GM19438 (cell line): ENCODE data around the gene MRPL12.

ENCODE experiments used
- ATAC-seq: cut with Tn5 transposase; IDR thresholded peaks from one replicate; pipeline ENCODE4 v1.9.1; 2021; ENCODE audit warnings: low read depth; ENCODE audit not compliant: unreplicated experiment

Gene MRPL12

DNA sequence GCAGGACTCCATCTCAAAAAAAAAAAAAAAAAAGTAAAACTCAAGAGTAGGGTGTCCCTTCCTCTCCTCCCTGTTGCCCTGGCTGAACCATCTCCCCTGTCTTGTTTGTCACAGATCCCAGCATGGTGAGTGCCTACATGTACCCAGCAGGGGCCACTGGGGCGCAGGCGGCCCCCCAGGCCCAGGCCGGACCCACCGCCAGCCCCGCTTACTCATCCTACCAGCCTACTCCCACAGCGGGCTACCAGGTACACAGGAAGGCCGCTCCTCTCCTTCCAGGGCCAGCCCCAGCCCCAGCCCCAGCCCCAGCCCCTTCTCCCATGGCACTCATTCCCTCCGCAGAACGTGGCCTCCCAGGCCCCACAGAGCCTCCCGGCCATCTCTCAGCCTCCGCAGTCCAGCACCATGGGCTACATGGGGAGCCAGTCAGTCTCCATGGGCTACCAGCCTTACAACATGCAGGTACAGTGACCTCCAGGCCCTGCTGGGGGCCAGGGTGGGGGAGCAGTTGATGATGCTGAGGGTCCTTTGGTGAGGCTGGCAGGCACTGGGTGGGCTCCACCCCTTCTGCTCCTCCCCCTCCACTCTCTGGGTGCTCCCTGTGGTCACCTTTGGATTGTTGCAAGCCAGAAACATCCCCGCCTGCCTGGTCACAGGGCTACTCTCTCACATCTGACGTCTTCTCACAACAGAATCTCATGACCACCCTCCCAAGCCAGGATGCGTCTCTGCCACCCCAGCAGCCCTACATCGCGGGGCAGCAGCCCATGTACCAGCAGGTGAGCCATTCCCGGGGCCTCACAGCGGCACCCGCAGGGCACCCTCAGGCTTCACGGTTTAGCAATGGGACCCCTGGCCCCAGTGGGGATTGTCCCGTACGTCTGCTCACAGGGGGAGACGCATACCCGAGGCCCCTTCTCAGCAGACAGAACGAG, 2.5 kb upstream of the MRPL12 start:
- ATAC-seq: no peak

- no peak for ATAC-seq
Observed at GRCh38 chr17:81701288-81702071, 1.7 kb upstream of the MRPL12 start.

- ATAC-seq: no peak
Observed at GRCh38 chr17:81703747-81704654, 834 bp downstream of the MRPL12 start.

DNA sequence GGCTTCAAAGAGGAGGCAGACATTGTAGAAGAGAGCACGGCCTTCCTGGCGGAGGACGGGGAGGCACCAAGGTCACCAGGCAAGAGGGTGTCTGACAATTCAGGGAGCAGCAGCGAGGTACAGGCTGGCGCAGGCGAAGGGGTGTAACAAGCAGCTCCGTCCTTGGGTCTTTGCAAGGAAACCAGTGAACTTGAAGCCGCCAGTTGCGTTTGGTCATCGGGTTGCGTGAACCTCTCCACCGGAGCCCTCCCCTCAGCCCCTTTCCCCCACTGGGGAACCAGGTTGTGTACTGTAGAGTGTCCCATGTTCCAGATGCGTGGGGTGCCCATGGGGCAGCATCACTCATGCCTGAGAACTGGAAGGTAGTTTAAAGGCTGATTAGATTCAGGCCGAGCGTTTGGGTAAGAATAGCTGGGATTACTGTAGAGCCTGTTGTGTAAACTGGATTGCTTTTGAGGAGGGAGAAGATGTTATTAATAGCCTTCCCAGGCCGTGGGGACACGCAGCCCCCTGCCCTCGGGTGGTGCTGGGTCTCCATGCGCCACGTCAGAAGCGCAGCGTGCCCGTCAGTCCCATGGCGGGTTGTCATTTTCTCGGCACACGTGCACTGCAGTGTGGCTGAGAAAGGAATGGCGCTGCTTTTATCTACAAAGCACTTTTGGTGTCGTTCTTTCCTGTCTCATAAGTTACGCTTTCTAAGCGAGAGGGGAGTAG, 2.5 kb downstream of the MRPL12 start:
- ATAC-seq: no peak

GRCh38 chr17:81706232-81706611, 3.1 kb downstream of the MRPL12 start:
- ATAC-seq: no peak

DNA sequence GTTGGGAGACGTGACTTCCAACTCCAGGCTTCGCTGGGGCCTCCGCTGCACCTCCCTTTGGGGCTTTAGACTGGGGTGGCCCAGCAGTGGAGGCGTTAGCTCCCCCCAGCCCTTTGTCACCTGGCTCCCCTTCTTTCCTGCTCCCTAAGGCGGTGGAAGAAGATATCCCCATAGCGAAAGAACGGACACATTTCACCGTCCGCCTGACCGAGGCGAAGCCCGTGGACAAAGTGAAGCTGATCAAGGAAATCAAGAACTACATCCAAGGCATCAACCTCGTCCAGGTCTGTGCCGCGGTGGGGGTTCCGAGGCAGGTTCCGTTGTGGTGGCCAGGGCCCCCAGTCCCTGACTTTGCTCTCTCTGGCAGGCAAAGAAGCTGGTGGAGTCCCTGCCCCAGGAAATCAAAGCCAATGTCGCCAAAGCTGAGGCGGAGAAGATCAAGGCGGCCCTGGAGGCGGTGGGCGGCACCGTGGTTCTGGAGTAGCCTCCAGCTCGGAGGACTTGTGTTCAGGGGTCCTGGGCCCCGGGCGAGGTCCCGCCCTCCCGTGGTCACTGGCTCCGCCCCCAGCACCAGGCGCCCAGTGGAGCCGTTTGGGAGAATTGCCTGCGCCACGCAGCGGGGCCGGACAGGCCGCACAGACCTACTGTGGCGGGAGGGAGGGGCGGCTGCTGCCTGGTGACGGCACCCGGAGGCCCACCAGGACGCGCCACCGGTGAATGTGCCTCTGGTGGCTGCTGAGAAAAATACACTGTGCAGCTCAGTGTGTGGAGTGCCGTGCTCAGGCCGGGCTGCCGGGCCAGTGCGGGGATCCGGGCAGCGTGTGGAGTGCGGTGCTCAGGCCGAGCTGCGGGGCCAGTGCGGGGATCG, 3.8 kb downstream of the MRPL12 start:
- no peak for ATAC-seq

DNA sequence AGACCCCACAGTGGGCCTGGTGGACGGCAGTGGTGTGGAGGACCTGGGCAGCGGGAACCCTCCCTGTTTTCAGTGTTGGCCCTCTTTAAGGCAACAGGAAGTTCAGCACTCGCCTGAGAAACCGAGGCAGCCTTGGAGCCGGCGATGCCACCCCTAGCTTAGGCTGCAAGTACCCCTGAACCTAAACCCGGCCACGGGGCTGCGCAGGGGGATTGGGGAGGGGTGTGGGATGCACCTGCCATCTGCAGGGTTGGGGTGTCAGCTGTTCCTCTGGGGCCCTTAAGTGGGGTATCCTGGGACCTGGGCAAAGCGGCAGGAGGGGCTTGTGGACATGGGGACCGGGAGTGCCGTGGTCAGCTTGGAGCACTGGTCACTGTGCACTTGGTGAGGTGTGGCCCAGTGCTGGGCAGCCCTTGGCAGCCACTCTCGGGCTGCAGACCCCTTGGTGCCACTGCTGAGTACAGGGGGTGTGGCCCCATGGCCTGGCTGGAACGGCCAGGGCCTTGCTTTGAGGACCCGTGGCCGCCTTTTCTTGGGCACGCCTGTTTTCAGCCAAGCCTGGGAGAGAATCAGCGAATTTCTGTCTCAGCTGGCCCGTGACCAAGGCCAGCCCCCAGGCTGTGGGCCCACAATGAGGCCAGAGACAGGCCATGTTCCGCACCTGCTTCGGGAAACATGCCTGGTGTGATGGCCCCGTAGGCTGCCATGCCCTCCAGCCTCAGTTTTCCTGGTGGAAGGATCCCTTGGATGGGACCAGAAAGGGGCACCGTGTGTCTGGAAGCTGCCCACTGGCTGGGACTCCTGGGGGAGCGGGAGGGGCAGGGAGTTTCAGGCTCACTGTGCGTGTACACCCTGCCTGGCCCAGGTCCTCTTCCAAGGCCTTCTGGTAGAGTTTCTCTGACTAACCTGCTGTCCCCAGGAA, 4.8 kb downstream of the MRPL12 start:
- no peak for ATAC-seq

DNA sequence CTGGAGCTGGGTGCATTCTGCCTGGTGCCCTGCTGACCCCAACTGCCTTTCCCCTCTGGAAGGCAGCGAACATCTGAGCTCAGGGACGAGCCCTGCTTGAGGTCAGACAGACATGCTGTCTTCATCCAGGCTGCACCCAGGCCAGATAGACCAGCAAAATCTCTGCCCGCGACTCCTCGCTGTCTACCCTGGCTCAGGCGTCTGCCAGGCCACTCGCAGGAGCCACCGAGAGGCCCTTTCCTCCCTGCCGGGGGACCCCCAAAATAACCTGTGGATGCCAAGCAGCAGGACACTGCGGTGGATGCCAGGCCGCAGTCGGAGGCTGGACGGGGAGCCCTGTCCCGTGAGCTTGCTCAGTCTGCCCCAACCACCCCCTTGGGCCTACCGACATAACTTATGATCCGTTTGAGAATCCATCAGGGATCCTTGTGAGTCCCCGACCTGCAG, 5.6 kb downstream of the MRPL12 start:
- no peak for ATAC-seq

- ATAC-seq: no peak
Observed at GRCh38 chr17:81710514-81711308, 7.5 kb downstream of the MRPL12 start.

DNA sequence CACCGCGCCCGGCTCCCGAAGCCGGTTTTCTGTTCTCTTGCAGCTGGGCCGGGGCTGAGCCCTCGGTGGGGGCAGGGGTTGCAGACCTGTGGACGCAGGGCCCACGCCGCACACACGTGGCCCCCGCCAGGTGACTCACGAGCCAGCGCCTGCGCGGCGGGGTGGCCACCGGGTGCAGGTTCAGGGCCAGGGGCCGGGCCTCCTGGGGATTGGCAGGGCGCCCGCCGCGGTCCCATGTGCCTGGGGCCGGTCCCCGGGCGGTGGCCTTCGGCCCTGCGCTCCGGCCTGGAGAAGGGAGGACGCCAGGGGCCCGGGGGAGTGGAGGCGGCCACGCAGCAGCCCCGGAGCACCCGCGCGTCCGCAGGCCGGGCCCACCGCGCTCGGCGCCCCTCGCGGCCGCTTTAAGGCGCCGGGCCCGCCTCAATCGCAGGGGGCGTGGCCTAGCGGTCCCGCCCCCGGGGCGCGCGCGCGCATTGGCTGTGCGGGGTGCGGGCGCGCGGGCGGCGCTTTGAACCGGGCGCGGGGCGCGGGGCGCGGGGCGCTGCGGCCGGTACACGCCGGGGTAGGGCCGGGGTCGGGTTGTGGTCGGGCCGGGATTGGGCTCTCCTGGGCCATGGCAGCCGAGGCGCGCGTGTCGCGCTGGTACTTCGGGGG, 8.8 kb downstream of the MRPL12 start, which contains the start of gene SLC25A10:
Gene SLC25A10 (plus strand): TSS at position 471 of the 654 bp plus-strand sequence. CDS start 143 bp downstream, at position 614.
- peak; percentile 53 for ATAC-seq

DNA sequence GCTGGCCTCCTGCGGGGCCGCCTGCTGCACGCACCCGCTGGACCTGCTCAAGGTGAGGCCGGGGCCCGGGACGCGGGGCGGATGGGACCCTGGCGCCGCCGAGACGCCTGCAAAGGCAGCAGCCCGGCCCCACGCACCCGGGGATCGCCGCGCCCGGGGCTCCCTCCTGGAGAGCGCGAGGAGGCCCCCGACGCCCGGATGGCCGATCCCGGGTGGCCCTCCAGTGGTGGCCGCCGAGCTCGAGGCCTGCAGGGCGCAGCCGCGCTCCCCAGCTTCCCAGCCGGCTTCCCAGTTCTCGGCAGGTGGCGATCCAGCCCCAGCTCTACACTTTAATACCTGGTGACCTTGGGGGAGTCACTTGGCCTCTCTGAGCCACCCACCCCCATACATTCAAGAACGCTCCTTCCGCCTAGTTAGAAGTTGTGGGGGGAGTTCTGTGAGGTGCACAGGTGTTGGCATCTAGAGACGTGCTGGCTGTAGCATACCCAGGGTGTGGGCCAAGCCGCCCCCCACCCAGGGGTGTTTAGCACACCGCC, 9.4 kb downstream of the MRPL12 start:
- peak; percentile 8 for ATAC-seq

DNA sequence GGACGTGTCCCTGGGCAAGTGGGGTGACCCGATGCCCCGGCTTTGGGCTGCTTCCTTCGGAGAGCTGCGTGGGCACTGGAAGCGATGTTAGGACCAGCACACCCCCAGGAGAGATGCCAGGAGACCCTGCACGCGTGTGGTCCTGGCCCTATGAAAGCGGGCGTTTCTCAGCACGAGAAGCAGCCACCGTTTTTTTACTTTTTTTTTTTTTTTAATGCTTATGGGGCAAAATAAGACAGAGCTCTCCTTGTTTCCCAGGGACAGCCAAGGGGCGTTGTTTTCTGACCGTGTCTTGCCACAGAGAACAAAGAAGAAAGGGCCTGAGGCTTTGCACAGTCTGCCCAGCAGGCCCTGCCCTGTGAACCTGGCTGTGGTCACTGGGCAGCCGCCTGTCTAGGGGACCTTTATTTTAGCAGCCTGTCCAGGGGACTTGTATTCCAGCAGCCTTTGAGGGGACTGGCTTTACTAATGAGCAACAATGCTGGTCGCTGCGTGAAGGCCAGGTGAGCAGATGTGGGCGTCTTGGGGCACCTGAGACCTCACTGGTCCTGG, 9.9 kb downstream of the MRPL12 start:
- no peak for ATAC-seq

GRCh38 chr17:81713556-81714411, 10.6 kb downstream of the MRPL12 start:
- no peak for ATAC-seq

DNA sequence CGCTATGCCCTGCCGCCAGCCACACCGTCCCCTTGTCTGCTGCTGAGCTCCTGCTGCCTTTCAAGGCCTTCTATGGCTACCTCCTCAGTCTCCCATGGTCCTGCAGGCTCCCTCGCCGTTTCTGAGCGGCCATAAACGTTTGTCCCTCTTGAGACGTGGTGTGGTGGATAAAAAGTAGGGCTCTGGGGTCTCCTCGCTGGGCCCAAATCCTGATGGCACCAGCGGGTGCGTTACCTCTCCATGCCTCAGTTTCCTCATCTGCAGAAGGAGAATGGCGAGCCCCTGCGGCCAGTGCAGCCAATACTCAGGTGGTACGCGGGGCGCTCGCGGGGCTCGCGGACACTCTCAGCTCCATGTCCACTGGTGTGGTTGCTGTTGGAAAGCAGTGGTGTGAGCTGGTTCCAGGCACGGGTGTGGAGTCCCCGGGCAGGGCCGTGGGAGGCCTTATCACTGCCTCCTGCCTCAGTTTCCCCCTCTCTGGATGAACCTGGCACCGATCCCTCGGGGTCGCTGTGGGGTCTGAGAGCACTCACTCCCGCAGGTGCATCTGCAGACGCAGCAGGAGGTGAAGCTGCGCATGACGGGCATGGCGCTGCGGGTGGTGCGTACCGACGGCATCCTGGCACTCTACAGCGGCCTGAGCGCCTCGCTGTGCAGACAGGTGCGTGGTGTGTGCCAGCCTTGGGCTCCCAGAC, 11.4 kb downstream of the MRPL12 start:
- no peak for ATAC-seq
